Ovary (tissue), 9 donors: ENCODE data around the gene VMP1. TPM values are rescaled to one million over a fixed set of nuclear protein-coding genes. Genes with fewer than 3 reads are reported as not detected.

Experiments used
- DNase-seq, 5 donors: peaks; one replicate each; pipeline ENCODE4 v3.0.0-alpha.2; 2019 to 2020
- H3K27ac ChIP-seq, 2 donors: fragments of 200-600 bp; one replicate each; pipeline versions ENCODE4 v1.5.1 to v1.8.0; 2019 to 2022
- H3K27me3 ChIP-seq: fragments of 200-600 bp; one replicate; pipeline ENCODE4 v1.8.0; 2022
- H3K36me3 ChIP-seq: fragments of 200-600 bp; sonication (generic); one replicate; pipeline ENCODE4 v1.5.1; 2019
- H3K4me1 ChIP-seq: one replicate; pipeline ENCODE4 v1.8.1; 2013; ENCODE audit warnings: mild to moderate bottlenecking, moderate library complexity; ENCODE audit not compliant: insufficient read depth
- H3K4me3 ChIP-seq: fragments of 200-600 bp; sonication (generic); one replicate; pipeline ENCODE4 v1.5.1; 2017
- H3K9me3 ChIP-seq, 2 donors: fragments of 200-600 bp in 1 of 2; sonication (generic) in 1 of 2; one replicate each; pipeline versions ENCODE4 v1.5.1 to v1.8.1; 2013 to 2019; ENCODE audit warnings: mild to moderate bottlenecking in 1 of 2, moderate library complexity in 1 of 2
- CTCF ChIP-seq, 3 donors: fragments of 450-650 bp in 2 of 3; fragments of 200-600 bp in 1 of 3; IDR thresholded peaks; one replicate each; pipeline versions ENCODE4 v1.5.1 to v1.8.0; 2016 to 2022; ENCODE audit warnings: antibody characterized with exemption in 3 of 3, mild to moderate bottlenecking in 1 of 3
- EP300 ChIP-seq: sonication (generic); formaldehyde crosslinking; IDR thresholded peaks from one replicate; pipeline ENCODE4 v1.6.1; 2017; ENCODE audit warnings: antibody characterized with exemption
- POLR2A ChIP-seq: fragments of 450-650 bp; IDR thresholded peaks from one replicate; pipeline ENCODE4 v1.6.1; 2017; ENCODE audit warnings: antibody characterized with exemption, mild to moderate bottlenecking, moderate library complexity
- WGBS, 3 donors: extraction: QIAGEN DNeasy Blood & Tissue Kit in 1 of 3; methylation state at CpG; one replicate each; pipeline versions ENCODE4 v1.1.5 to v1.1.7; 2013 to 2017; 5-methylcytosine and 5-hydroxymethylcytosine counted together
- intact Hi-C, 4 donors: fragments of 100-400 bp; cut with DNase I; formaldehyde crosslinking; loops; one replicate each; pipeline versions ENCODE4 v1.11.0 to v1.15.1; 2022 to 2023
- polyA plus RNA-seq, 2 donors: library from polyadenylated mRNA; stranded (reverse); fragments of 200-250 nt in 1 of 2; fragments of 350-450 nt in 1 of 2; fragmentation: Illumina TruSeq in 1 of 2; extraction: RNeasy Lipid Tissue Mini Kit (QIAGEN cat#74804) in 1 of 2; gene quantifications; one replicate each; pipeline ENCODE4 v1.2.3, GENCODE V29; 2013 to 2014
- total RNA-seq, 7 donors: library from RNA; depleted of rRNA in 2 of 7; stranded (reverse); fragments of >200 nt in 2 of 7; fragmentation: NEBNext Ultra II Directional in 3 of 7; extraction: Animal tissue kit (Norgen Biotek cat#: 25700) in 3 of 7; gene quantifications; one replicate each; pipeline versions ENCODE4 v1.1.0 to v1.2.4, GENCODE V29; 2016 to 2023
- donor health status: DM: no; HTN: no; CAD: no; lungs with moderate emphysema.
- donor health status: DM: no; HTN: no; CAD: no.
- donor health status: Bipolar disorder and iron deficiency.
- donor health status: DM: yes; HTN: yes; CAD: no.
- donor health status: DM: no; HTN: no; CAD: no.
- donor health status: DM: yes; HTN: yes; CAD: no.

VMP1 gene
- total and polyA plus RNA-seq, 9 donors = 63.5 to 667 (median 154) TPM

GRCh38 chr17:59693582-59693981 is 13.9 kb upstream of the VMP1 start:
- H3K4me1 ChIP-seq = no peaks in the 10 kb centered on the region
- WGBS, 3 donors = 81 to 84% (median 81%) methylated on average over 7 of the region's 7 CpGs

GRCh38 chr17:59694344-59694743 is 13.1 kb upstream of the VMP1 start:
- Histone ChIP-seq H3K36me3 (no peaks in the 10 kb centered on the region), H3K4me3 (no peak overlapping the region), H3K27me3 (no peaks in the 10 kb centered on the region), H3K4me1 (no peaks in the 10 kb centered on the region), H3K27ac (no peak overlapping the region), H3K9me3 (no peaks in the 10 kb centered on the region)
- no peak for DNase-seq
- WGBS, 3 donors = 66 to 80% (median 72%) methylated on average over 2 of the region's 2 CpGs
- intact Hi-C loops = no loop called here
- no peak for TF ChIP-seq POLR2A
- no peak for TF ChIP-seq EP300
- TF ChIP-seq CTCF (IDR thresholded peaks at IDR 0.05) = no peak

More at GRCh38 chr17:59693582-59693981, 13.9 kb upstream of the VMP1 start:
- Histone ChIP-seq H3K27me3 (no peaks in the 10 kb centered on the region), H3K4me3 (no peak overlapping the region), H3K27ac (no peak overlapping the region), H3K9me3 (no peaks in the 10 kb centered on the region), H3K36me3 (no peaks in the 10 kb centered on the region)
- intact Hi-C loops = no loop called here
- TF ChIP-seq CTCF (IDR thresholded peaks at IDR 0.05) (no peak), POLR2A (no peak), EP300 (no peak)
- no peak for DNase-seq

GRCh38 chr17:59695945-59696681 is 11.3 kb upstream of the VMP1 start:
- no peaks in the 10 kb centered on the region for H3K9me3 ChIP-seq
- WGBS, 3 donors = 58 to 63% (median 61%) methylated on average over 3 of the region's 3 CpGs
- TF ChIP-seq POLR2A = no peak
- no peak for TF ChIP-seq CTCF (IDR thresholded peaks at IDR 0.05)
- no peak for TF ChIP-seq EP300
- no peaks in the 10 kb centered on the region for H3K36me3 ChIP-seq
- no peak overlapping the region for H3K4me3 ChIP-seq
- DNase-seq = no peak
- H3K4me1 ChIP-seq = no peaks in the 10 kb centered on the region
- no peaks in the 10 kb centered on the region for H3K27me3 ChIP-seq
- intact Hi-C loops = no loop called here
- no peak overlapping the region for H3K27ac ChIP-seq

GRCh38 chr17:59696682-59697277 is 10.7 kb upstream of the VMP1 start:
- no peaks in the 10 kb centered on the region for H3K27me3 ChIP-seq
- H3K4me1 ChIP-seq = no peaks in the 10 kb centered on the region
- H3K4me3 ChIP-seq = no peak overlapping the region
- no peak for DNase-seq
- no peaks in the 10 kb centered on the region for H3K9me3 ChIP-seq
- no peak for TF ChIP-seq EP300
- no peak for TF ChIP-seq CTCF (IDR thresholded peaks at IDR 0.05)
- no peak for TF ChIP-seq POLR2A
- intact Hi-C loops = no loop called here
- WGBS, 3 donors = 82 to 88% (median 88%) methylated on average over 2 of the region's 2 CpGs
- no peaks in the 10 kb centered on the region for H3K36me3 ChIP-seq
- H3K27ac ChIP-seq = no peak overlapping the region
